HG02970 (cell line): ENCODE measurements around the gene ZSCAN16.

Source experiments
- ATAC-seq: cut with Tn5 transposase; IDR thresholded peaks from one replicate; pipeline ENCODE4 v1.9.1; 2021; ENCODE audit warnings: mild to moderate bottlenecking, moderate library complexity, moderate number of reproducible peaks; ENCODE audit not compliant: unreplicated experiment, low FRiP score

Gene ZSCAN16

DNA sequence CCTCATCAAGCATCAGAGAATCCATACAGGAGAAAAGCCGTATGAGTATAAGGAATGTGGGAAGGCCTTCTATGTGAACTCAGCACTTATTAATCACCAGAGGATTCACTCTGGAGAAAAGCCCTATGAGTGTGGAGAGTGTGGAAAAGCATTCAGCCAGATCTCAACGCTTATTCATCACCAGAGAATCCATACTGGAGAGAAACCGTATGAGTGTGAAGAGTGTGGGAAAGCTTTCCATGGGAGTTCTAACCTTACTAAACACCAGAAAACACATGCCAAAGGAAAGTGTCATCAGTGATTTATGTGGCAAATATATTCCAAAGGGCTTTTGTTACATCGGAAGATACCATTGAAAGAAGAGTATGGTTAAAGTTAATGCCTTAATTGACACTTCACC lies 42.7 kb downstream of the ZSCAN16 start:
- ATAC-seq: no peak

DNA sequence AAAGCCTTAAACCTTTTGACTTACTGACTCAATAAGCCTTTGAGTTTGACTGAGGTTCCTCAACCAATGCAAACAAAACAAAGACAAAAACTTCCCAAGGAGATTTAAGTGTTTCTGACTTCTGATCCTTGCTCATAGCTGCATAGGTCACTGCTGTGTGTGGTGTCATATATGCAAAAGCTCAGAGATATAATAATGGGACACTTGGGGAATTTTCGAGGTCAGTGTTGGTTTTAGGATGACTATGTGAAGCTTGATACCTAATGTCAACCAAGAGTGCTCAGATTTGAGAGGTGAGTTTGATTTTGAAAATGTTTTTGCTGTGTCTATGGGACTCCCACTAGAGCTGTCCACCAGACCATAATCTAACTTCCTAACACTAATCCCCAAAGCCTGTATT lies 43.5 kb downstream of the ZSCAN16 start:
- no peak for ATAC-seq

GRCh38 chr6:28171271-28171670 lies 46.9 kb downstream of the ZSCAN16 start:
- no peak for ATAC-seq

DNA sequence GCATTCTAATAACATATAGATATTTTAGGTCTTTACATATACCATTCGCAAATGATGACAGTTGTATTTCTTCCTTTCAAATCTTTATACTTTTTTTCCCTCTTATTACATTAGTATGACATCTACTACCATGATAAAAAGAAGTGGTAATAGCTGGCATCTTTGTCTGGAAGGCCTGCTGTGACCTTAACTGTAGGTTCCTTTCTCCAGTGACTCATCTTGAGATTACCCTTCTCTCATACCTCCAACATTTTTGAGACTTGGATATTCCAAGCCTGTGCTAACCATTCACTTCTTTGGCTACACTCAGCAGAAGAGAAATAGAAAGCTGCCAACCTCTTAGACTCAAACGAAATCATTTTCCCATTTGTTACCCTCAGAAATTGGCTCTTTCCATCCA lies 47.6 kb downstream of the ZSCAN16 start:
- ATAC-seq: no peak

- no peak for ATAC-seq
Measured at GRCh38 chr6:28176373-28176772, 52.0 kb downstream of the ZSCAN16 start.
